Eye (tissue), 1 donor: Measurements from ENCODE around the gene SAMD5.
"Not testable (repeated sequence)": the region's sequence is repeated elsewhere in the genome, so short reads cannot be mapped to it uniquely, and the experiment has no call there.

ENCODE experiments used
- DNase-seq: peaks from one replicate; pipeline ENCODE4 v3.0.0-alpha.2; 2015

The SAMD5 gene

GRCh38 chr6:147530132-147531060, 21.9 kb downstream of the SAMD5 start:
- DNase-seq: peak; percentile 36

DNA sequence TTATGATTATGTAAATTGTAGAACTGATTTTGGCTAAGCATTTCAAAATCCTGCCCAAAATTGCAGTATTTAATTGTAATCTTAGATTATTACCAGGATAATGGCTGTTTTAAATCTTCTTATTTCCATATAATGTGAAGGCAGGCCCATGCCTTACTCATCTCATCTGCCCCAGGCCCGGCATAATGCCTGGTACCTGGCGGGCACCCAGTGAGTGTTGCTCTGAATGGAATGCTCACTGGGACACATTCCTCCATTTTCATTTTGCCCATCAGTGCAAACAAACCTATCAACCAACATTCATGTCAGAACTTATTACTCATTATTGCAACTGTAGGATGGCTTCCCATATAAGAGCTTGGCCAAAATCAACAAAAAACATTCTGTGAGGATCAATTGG, 22.8 kb downstream of the SAMD5 start:
- no peak for DNase-seq

DNA sequence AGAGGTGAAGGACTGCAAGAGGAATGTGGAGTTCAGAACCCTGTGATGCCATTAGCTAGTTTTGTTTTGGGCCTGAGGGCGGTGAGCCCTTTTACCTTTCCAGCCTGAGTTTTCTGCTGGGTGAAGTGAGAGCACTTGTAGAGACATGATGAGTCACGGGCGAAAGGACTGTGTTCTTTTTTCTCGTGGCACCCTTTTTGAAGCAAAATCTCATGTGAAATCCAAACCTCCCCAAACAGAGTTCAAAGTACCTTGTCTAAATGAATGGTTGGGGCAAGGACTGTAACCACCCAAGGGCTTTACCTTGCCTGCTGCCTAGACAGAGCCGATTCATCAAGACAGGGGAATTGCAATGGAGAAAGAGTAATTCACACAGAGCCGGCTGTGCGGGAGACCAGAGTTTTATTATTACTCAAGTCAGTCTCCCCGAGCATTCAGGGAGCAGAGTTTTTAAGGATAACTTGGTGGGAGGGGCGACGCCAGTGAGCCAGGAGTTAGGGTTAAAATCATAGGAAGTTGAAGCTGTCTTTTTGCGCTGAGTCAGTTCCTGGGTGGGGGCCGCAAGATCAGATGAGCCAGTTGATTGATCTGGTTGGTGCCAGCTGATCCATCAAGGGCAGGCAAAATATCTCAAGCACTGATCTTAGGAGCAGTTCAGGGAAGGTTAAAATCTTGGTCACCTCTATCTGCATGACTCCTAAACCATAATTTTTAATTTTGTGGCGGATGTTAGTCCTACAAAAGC, 25.8 kb downstream of the SAMD5 start:
- no peak for DNase-seq

DNA sequence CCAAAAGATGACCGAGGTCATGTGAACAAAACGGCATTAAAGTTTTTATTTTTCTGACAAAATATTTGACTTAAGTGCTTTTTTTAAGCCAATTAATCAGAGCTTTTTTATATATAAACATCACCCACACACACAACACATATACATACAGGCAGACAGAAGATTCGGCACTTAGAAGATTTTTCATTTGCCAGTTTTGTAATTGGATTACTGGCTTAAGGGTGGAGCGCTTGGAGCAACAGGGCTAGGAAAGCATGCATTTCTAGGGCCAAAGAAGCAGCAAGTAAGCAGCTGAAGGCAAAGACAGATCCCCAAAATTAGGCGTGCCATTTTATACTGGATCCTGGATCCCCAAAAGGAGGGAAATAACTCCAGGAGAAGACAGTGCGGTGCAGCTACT, 30.3 kb downstream of the SAMD5 start:
- no peak for DNase-seq

DNA sequence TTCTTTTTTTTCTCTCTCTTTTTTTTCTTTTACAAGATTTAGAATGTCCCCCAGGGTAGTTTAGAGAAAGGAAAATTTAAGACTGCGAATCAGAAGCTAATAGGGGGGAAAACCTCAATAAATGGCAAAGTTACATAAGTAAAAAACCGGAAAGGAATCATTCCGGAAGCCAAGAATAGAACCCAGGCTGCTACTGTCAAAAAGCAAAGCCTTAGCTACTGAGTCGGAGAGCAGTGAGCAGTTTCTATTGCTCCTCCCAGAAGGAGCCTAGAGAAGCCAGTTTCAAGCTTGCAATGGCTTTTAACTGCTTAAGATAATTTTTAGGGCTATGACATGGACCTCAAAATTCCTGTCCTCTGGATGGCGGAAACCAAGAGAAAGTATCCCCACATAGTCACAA, 31.6 kb downstream of the SAMD5 start:
- DNase-seq: no peak

GRCh38 chr6:147542436-147542835, 33.9 kb downstream of the SAMD5 start:
- DNase-seq: not testable (repeated sequence)

DNA sequence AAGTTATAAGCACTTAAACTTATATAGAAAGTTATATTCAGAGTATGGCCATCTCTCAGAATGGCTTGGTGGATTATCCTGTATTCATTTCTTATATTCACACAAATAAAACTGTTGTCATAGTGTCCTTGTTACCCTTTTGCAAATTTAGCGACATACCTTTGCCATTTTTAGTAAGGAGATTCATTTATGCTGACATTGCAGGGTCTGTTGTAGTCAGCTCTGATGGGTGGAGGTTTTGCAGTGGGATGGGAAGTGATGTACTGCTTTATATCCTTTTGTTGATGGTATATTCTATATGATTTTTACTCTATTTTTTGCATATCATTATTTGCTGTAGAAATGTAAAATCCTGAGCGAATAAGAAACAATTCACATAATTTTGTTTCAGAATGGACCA, 35.9 kb downstream of the SAMD5 start:
- DNase-seq: no peak

- DNase-seq: no peak
These were observed 38.2 kb downstream of the SAMD5 start for GRCh38 chr6:147546501-147547368.

GRCh38 chr6:147547369-147547902, 38.9 kb downstream of the SAMD5 start:
- DNase-seq: no peak

- no peak for DNase-seq
These were observed 40.5 kb downstream of the SAMD5 start for GRCh38 chr6:147548921-147549475.

GRCh38 chr6:147549531-147549930, 41.0 kb downstream of the SAMD5 start:
- no peak for DNase-seq

- DNase-seq: no peak
These were observed 43.5 kb downstream of the SAMD5 start for GRCh38 chr6:147551976-147552375.

DNA sequence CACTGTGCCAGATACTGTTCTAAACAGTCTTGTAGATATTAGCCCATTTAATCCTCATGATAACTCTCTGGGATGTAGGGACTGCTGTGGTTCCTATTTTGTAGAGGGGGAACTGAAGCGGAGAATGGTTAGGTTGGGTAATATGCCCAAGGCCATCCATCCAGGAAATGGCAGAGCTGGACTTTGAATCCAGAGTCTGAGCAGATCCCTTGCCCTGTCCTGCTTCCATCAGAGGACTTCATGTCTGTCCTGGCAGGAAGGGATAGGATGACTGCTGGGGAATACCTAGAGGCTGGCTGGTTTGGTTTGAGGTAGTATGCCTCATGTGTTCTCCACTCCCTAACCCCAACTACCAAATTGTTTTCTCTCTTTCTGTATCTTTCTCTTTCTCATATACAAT, 44.6 kb downstream of the SAMD5 start:
- no peak for DNase-seq

DNA sequence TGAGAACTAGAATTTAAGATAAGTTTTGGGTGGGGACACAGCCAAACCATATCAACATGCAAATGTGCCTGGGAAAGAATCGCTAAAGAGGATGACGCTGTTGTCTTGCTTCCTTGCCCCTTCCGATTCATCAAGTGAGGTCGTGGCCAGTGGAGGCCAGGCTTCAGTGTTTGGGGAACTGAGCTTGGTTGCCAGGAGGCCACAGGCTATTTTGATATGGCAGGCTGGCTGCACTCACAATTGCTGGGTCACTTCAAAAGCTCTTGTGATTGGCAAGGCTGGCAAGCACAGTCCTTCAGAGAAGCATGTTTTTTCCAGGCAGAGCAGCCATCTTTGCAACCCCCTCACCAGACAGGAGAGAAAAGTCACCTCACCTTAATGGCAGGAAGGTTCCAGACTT, 45.8 kb downstream of the SAMD5 start:
- DNase-seq: no peak

DNA sequence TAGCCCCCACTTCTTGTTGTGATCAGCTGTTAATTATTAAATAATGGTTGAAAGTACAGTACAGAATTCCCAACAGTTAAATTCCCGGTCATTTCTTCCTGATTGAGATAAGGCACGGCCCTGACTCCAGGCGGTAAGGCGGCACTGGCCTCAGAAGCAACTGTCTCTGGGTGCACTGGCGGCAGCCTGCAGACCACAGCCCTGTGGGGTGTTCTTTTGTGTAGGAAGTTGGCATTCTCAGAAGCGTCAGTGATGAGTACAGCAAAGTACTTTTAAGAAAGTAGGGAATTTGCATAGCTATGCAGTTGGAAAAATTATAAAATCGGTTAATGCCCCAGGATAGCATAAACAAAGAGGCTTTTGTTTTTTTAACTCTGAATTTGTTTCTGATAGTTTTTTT, 50.5 kb downstream of the SAMD5 start:
- no peak for DNase-seq

DNA sequence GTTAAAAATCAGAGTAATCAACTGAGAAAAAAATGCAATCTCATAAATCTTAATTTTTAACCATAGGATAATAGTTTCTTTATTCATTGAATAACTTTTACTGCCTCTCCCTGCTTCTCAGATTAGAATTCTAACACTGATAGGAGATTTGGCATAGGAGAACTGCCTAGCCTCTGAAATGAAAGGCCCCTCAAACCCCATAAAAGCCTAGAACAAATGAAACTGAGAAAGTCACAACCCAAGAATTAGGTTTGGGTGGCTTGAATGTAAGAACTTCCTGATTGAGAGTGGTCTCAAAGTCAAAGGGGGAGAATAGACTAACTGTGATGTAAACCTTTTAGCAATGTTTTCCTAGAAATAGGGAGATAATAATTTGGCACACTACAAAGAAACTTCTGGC, 52.2 kb downstream of the SAMD5 start:
- no peak for DNase-seq

DNA sequence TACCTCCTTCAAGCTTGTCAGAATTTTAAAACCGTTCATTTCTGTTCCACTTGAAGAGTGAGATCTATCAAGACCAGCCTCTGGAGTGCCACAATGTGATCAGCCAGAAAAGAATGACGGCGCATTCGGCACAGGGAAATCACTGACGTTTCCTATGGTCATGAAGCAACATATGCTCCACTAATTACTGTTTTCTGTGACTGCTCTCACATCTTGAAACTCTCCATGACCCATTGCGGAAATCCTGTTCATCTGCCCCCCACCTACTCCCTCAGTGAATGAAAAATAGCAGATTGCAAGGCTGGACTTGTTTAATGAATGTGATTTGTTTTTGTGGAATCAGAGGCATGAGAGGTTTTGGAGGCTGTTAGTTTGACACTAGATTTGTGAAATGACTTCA, 53.2 kb downstream of the SAMD5 start:
- DNase-seq: no peak

DNA sequence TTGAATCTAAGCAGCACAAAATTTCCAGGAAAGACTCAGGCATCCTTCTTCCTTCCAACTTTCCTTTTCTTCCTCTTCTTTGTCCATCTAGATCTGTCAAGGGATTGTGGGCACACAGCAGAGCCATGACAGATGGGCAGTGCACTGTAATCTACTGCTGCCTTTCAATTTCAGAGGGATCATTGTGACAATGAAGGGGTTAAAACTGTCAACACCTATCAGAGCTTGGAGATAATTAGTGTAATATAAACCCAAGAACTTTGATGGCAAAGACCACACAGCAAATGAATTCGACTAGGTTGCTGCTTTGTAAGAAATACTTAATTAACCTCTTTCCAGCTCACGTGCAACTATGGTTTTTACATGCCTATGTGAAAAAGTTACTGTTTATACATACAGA, 55.0 kb downstream of the SAMD5 start:
- DNase-seq: peak; percentile 80

GRCh38 chr6:147564556-147564955, 56.1 kb downstream of the SAMD5 start:
- DNase-seq: no peak

DNA sequence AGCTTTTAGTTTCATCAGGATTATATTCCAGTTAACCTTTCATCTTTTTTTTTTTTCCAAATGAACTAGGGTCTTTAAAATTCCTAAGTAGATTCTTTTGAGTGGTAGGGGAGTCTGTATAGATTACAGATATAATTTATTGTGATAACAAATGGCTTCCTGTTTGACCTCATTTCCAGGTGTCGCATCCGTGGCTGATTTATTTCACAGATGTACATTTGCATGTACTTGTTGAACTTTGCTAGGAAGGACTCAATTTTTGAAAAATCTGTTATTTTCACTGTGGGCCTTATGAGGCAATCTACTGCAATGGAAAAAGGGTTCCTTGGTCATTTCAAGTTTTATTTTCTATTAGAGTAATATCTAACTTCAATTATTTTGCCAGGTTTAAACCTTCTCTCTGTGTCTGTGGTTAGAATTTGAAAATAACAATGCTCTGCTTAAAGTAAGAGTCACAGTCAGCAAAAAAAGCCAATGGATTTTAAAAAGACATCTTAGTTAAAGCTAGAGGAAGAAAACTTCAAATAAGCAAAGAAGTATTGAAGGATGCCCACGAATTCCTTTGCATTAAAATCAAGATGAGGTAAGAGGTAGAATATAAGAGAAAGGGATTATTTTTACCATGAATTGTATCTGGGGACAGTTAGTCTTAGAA, 57.9 kb downstream of the SAMD5 start:
- DNase-seq: no peak

- no peak for DNase-seq
These were observed 58.8 kb downstream of the SAMD5 start for GRCh38 chr6:147567141-147567805.
